Activated CD4-positive, alpha-beta T cell treated with anti-CD3 and anti-CD28 coated beads, Interleukin-2, Interleukin-4, amounts not matched to agents 100 ng/mL and 50 ng/mL, durations not matched to agents 16 hours and 8 hours (primary cell): Measurements from ENCODE around the gene CEP89.
"Not testable (repeated sequence)": the region's sequence is repeated elsewhere in the genome, so short reads cannot be mapped to it uniquely, and the experiment has no call there.

Source experiments
- DNase-seq: peaks from one replicate; pipeline ENCODE4 v3.0.0-alpha.2; 2020; ENCODE audit warnings: low spot score

Gene CEP89

GRCh38 chr19:32869966-32870573 is 101.7 kb downstream of the CEP89 start:
- no peak for DNase-seq

GRCh38 chr19:32869369-32869965 is 102.3 kb downstream of the CEP89 start, which contains the start of gene SLC7A9:
TSS of gene SLC7A9 (minus strand) at chr19:32869767. CDS start at chr19:32868534, 1,233 bp downstream.
- DNase-seq, result no peak

- no peak for DNase-seq
These were observed 103.4 kb downstream of the CEP89 start for GRCh38 chr19:32868206-32868950.

GRCh38 chr19:32867436-32867835 is 104.3 kb downstream of the CEP89 start:
- not testable (repeated sequence) for DNase-seq

GRCh38 chr19:32866564-32867265 is 105.0 kb downstream of the CEP89 start:
- DNase-seq, result no peak

GRCh38 chr19:32866061-32866460 is 105.7 kb downstream of the CEP89 start:
- DNase-seq, result no peak

GRCh38 chr19:32865326-32865725 is 106.4 kb downstream of the CEP89 start:
- DNase-seq, result no peak

- no peak for DNase-seq
These were observed 107.3 kb downstream of the CEP89 start for GRCh38 chr19:32864318-32865007.

- no peak for DNase-seq
These were observed 107.9 kb downstream of the CEP89 start for GRCh38 chr19:32863841-32864240.

- DNase-seq, result no peak
These were observed 108.5 kb downstream of the CEP89 start for GRCh38 chr19:32863301-32863700.

- no peak for DNase-seq
These were observed 109.0 kb downstream of the CEP89 start for GRCh38 chr19:32862741-32863140.

GRCh38 chr19:32862173-32862572 is 109.6 kb downstream of the CEP89 start:
- no peak for DNase-seq

GRCh38 chr19:32861596-32861995 is 110.2 kb downstream of the CEP89 start:
- no peak for DNase-seq

- DNase-seq, result no peak
These were observed 112.2 kb downstream of the CEP89 start for GRCh38 chr19:32859591-32859990.

GRCh38 chr19:32858559-32858958 is 113.2 kb downstream of the CEP89 start:
- DNase-seq, result no peak

- no peak for DNase-seq
These were observed 113.6 kb downstream of the CEP89 start for GRCh38 chr19:32858155-32858554.

- no peak for DNase-seq
These were observed 114.2 kb downstream of the CEP89 start for GRCh38 chr19:32857584-32857983.

GRCh38 chr19:32856818-32857217 is 114.9 kb downstream of the CEP89 start:
- not testable (repeated sequence) for DNase-seq

- DNase-seq, result no peak
These were observed 119.5 kb downstream of the CEP89 start for GRCh38 chr19:32852216-32852615.

GRCh38 chr19:32848035-32848434 is 123.7 kb downstream of the CEP89 start:
- DNase-seq, result not testable (repeated sequence)

- DNase-seq, result no peak
These were observed 128.0 kb downstream of the CEP89 start for GRCh38 chr19:32843716-32844245.

GRCh38 chr19:32842061-32842460 is 129.7 kb downstream of the CEP89 start:
- DNase-seq, result no peak
